Skeletal muscle tissue (tissue), 4 donors: ENCODE data around the gene CATSPERD. TPM values are rescaled to one million over a fixed set of nuclear protein-coding genes. Genes with fewer than 3 reads are reported as not detected.

Source experiments
- H3K27ac ChIP-seq: one replicate; pipeline ENCODE4 v1.7.0; 2013; ENCODE audit warnings: mild to moderate bottlenecking, low read depth, low read length, inconsistent platforms
- H3K27me3 ChIP-seq, 3 donors: one replicate each; pipeline ENCODE4 v1.7.0; 2013; ENCODE audit warnings: low read length in 3 of 3; ENCODE audit not compliant: control insufficient read depth in 3 of 3, insufficient read depth in 3 of 3
- H3K36me3 ChIP-seq, 3 donors: one replicate each; pipeline ENCODE4 v1.7.0; 2013; ENCODE audit warnings: low read length in 3 of 3; ENCODE audit not compliant: control insufficient read depth in 3 of 3, insufficient read depth in 3 of 3
- H3K4me1 ChIP-seq, 3 donors: one replicate each; pipeline ENCODE4 v1.7.0; 2013; ENCODE audit warnings: low read length in 3 of 3, mild to moderate bottlenecking in 3 of 3; ENCODE audit not compliant: control insufficient read depth in 3 of 3, insufficient read depth in 3 of 3
- H3K4me3 ChIP-seq, 3 donors: one replicate each; pipeline ENCODE4 v1.7.0; 2013; ENCODE audit warnings: low read length in 3 of 3
- H3K9ac ChIP-seq, 3 donors: one replicate each; pipeline ENCODE4 v1.7.0; 2013; ENCODE audit warnings: low read length in 3 of 3, mild to moderate bottlenecking in 3 of 3, moderate library complexity in 2 of 3, low read depth in 1 of 3
- H3K9me3 ChIP-seq, 3 donors: one replicate each; pipeline ENCODE4 v1.7.0; 2013; ENCODE audit warnings: low read length in 3 of 3; ENCODE audit not compliant: control insufficient read depth in 3 of 3
- total RNA-seq: library from RNA; depleted of rRNA; stranded (reverse); fragments of >200 nt; gene quantifications from one replicate; pipeline ENCODE4 v1.2.3, GENCODE V29; 2014
- donor health status: Osteomylitis.

The CATSPERD gene
- total RNA-seq, 1 donor from 2014 or later = not detected

- no peaks in the 10 kb centered on the region for H3K4me1 ChIP-seq
- no peaks in the 10 kb centered on the region for H3K36me3 ChIP-seq
- H3K27me3 ChIP-seq = peaks cover 17 to 22% (median 21%) of the 10 kb centered on the region in 3 donors
- no peaks in the 10 kb centered on the region for H3K9me3 ChIP-seq
- H3K9ac ChIP-seq = no peak overlapping the region
- H3K27ac ChIP-seq = no peak overlapping the region
- no peak overlapping the region for H3K4me3 ChIP-seq
Measured at GRCh38 chr19:5811117-5811516, 90.7 kb downstream of the CATSPERD start.

GRCh38 chr19:5814123-5814851 lies 93.8 kb downstream of the CATSPERD start:
- Histone ChIP-seq H3K4me1 (no peaks in the 10 kb centered on the region), H3K4me3 (no peak overlapping the region), H3K27me3 (peaks cover 17 to 28% (median 26%) of the 10 kb centered on the region in 3 donors), H3K9ac (no peak overlapping the region), H3K27ac (no peak overlapping the region), H3K36me3 (no peaks in the 10 kb centered on the region), H3K9me3 (no peaks in the 10 kb centered on the region)

- no peaks in the 10 kb centered on the region for H3K36me3 ChIP-seq
- no peak overlapping the region for H3K9ac ChIP-seq
- no peaks in the 10 kb centered on the region for H3K4me1 ChIP-seq
- peaks cover 17 to 28% (median 26%) of the 10 kb centered on the region in 3 donors for H3K27me3 ChIP-seq
- no peak overlapping the region for H3K4me3 ChIP-seq
- no peaks in the 10 kb centered on the region for H3K9me3 ChIP-seq
- no peak overlapping the region for H3K27ac ChIP-seq
Measured at GRCh38 chr19:5814852-5815246, 94.4 kb downstream of the CATSPERD start.

- Histone ChIP-seq H3K9ac (no peak overlapping the region), H3K27ac (no peak overlapping the region), H3K27me3 (peaks cover 21 to 31% (median 31%) of the 10 kb centered on the region in 3 donors), H3K9me3 (no peaks in the 10 kb centered on the region), H3K4me3 (no peak overlapping the region), H3K4me1 (no peaks in the 10 kb centered on the region), H3K36me3 (no peaks in the 10 kb centered on the region)
Measured at GRCh38 chr19:5817218-5817617, 96.8 kb downstream of the CATSPERD start.

- Histone ChIP-seq H3K27ac (no peak overlapping the region), H3K9me3 (no peaks in the 10 kb centered on the region), H3K4me1 (no peaks in the 10 kb centered on the region), H3K4me3 (no peak overlapping the region), H3K36me3 (no peaks in the 10 kb centered on the region), H3K27me3 (peaks cover 24 to 35% (median 29%) of the 10 kb centered on the region in 3 donors), H3K9ac (no peak overlapping the region)
Measured at GRCh38 chr19:5818594-5818993, 98.2 kb downstream of the CATSPERD start.

GRCh38 chr19:5820785-5821184 lies 100.3 kb downstream of the CATSPERD start:
- H3K36me3 ChIP-seq = no peaks in the 10 kb centered on the region
- no peak overlapping the region for H3K9ac ChIP-seq
- H3K4me3 ChIP-seq = no peak overlapping the region
- no peak overlapping the region for H3K27ac ChIP-seq
- H3K27me3 ChIP-seq = peaks cover 18 to 24% (median 22%) of the 10 kb centered on the region in 3 donors
- H3K9me3 ChIP-seq = no peaks in the 10 kb centered on the region
- H3K4me1 ChIP-seq = no peaks in the 10 kb centered on the region

GRCh38 chr19:5821521-5822180 lies 101.2 kb downstream of the CATSPERD start:
- Histone ChIP-seq H3K36me3 (no peaks in the 10 kb centered on the region), H3K9ac (no peak overlapping the region), H3K4me1 (no peaks in the 10 kb centered on the region), H3K27ac (no peak overlapping the region), H3K4me3 (no peak overlapping the region), H3K9me3 (no peaks in the 10 kb centered on the region), H3K27me3 (peaks cover 21 to 29% (median 22%) of the 10 kb centered on the region in 3 donors)

GRCh38 chr19:5822181-5822844 lies 101.9 kb downstream of the CATSPERD start:
- no peaks in the 10 kb centered on the region for H3K9me3 ChIP-seq

GRCh38 chr19:5823579-5824281 lies 103.3 kb downstream of the CATSPERD start:
- H3K9me3 ChIP-seq = no peaks in the 10 kb centered on the region
- H3K9ac ChIP-seq = no peak overlapping the region
- no peak overlapping the region for H3K27ac ChIP-seq
- peaks cover 22 to 35% (median 24%) of the 10 kb centered on the region in 3 donors for H3K27me3 ChIP-seq
- no peaks in the 10 kb centered on the region for H3K36me3 ChIP-seq
- peaks cover 0 to 3% (median 0%) of the 10 kb centered on the region in 3 donors for H3K4me1 ChIP-seq
- H3K4me3 ChIP-seq = no peak overlapping the region

More at GRCh38 chr19:5822181-5822844, 101.9 kb downstream of the CATSPERD start:
- Histone ChIP-seq H3K36me3 (no peaks in the 10 kb centered on the region), H3K27ac (no peak overlapping the region), H3K9ac (no peak overlapping the region), H3K27me3 (peaks cover 22 to 31% (median 22%) of the 10 kb centered on the region in 3 donors), H3K4me3 (no peak overlapping the region), H3K4me1 (no peaks in the 10 kb centered on the region)
